Thoracic aorta (tissue), 2 donors: ENCODE results near the gene CYP26C1. TPM values are rescaled to one million over a fixed set of nuclear protein-coding genes. Genes with fewer than 3 reads are reported as not detected.

Experiments used
- ATAC-seq: fragments of 150-250 bp; one replicate; pipeline ENCODE4 v1.8.0; 2017; ENCODE audit warnings: low read depth; ENCODE audit not compliant: insufficient number of reproducible peaks, low FRiP score
- DNase-seq: peaks from one replicate; pipeline ENCODE4 v3.0.0-alpha.2; 2020; ENCODE audit warnings: low spot score
- H3K27ac ChIP-seq, 2 donors: fragments of 200-600 bp; sonication (generic); 1 replicate in 1 of 2; 2 replicates in 1 of 2; pipeline ENCODE4 v1.5.1; 2016; ENCODE audit warnings: mild to moderate bottlenecking in 2 of 2, moderate library complexity in 2 of 2
- H3K27me3 ChIP-seq: fragments of 200-600 bp; sonication (generic); replicated peaks from 2 replicates; pipeline ENCODE4 v1.6.0; 2016; ENCODE audit warnings: mild to moderate bottlenecking; ENCODE audit not compliant: insufficient read depth
- H3K36me3 ChIP-seq: fragments of 200-600 bp; sonication (generic); one replicate; pipeline ENCODE4 v1.5.1; 2016
- H3K4me1 ChIP-seq, 2 donors: fragments of 200-600 bp; sonication (generic); 1 replicate in 1 of 2; 2 replicates in 1 of 2; pipeline versions ENCODE4 v1.5.1 to v1.6.0; 2016; ENCODE audit warnings: low read depth in 2 of 2, mild to moderate bottlenecking in 1 of 2; ENCODE audit not compliant: control insufficient read depth in 1 of 2
- H3K4me3 ChIP-seq: fragments of 200-600 bp; sonication (generic); 2 replicates; pipeline ENCODE4 v1.5.1; 2016; ENCODE audit warnings: mild to moderate bottlenecking
- H3K9me3 ChIP-seq: fragments of 200-600 bp; sonication (generic); 2 replicates; pipeline ENCODE4 v1.5.1; 2016
- CTCF ChIP-seq: fragments of 200-600 bp; sonication (generic); IDR thresholded peaks from one replicate; pipeline ENCODE4 v1.5.1; 2019; ENCODE audit warnings: antibody characterized with exemption
- total RNA-seq, 2 donors: library from RNA; depleted of rRNA; stranded (reverse); fragments of >200 nt; gene quantifications; one replicate each; pipeline versions ENCODE4 v1.1.0 to v1.2.3, GENCODE V29; 2016

Gene CYP26C1
- total RNA-seq, 2 donors from 2014 or later = 0.35 TPM; not detected in 1

- no peaks in the 10 kb centered on the region for H3K36me3 ChIP-seq
- H3K27me3 ChIP-seq = no peaks in the 10 kb centered on the region
- peaks cover 1 to 7% of the 10 kb centered on the region in 2 donors for H3K4me1 ChIP-seq
- no peak overlapping the region for H3K4me3 ChIP-seq
- no peak for TF ChIP-seq CTCF
- H3K27ac ChIP-seq = no peak overlapping the region
- H3K9me3 ChIP-seq = no peaks in the 10 kb centered on the region
- ATAC-seq (no peak), DNase-seq (no peak)
These were observed 21.5 kb upstream of the CYP26C1 start for GRCh38 chr10:93039110-93039509.

- Histone ChIP-seq H3K27ac (no peak overlapping the region), H3K36me3 (no peaks in the 10 kb centered on the region), H3K4me3 (no peak overlapping the region), H3K9me3 (no peaks in the 10 kb centered on the region), H3K27me3 (no peaks in the 10 kb centered on the region), H3K4me1 (peaks cover 0 to under 1% of the 10 kb centered on the region in 2 donors)
- DNase-seq = no peak
- peak; percentile 42 for TF ChIP-seq CTCF
- no peak for ATAC-seq
These were observed 20.9 kb upstream of the CYP26C1 start for GRCh38 chr10:93039721-93040120.

GRCh38 chr10:93054486-93054885 lies 6.1 kb upstream of the CYP26C1 start:
- Histone ChIP-seq H3K4me1 (no peaks in the 10 kb centered on the region), H3K36me3 (no peaks in the 10 kb centered on the region), H3K4me3 (no peak overlapping the region), H3K27ac (no peak overlapping the region), H3K9me3 (no peaks in the 10 kb centered on the region), H3K27me3 (no peaks in the 10 kb centered on the region)
- ATAC-seq (no peak), DNase-seq (no peak)
- no peak for TF ChIP-seq CTCF

- no peak for ATAC-seq
These were observed 2.5 kb upstream of the CYP26C1 start for GRCh38 chr10:93058139-93058538.

GRCh38 chr10:93060887-93061593 lies 442 bp downstream of the CYP26C1 start:
- Histone ChIP-seq H3K36me3 (no peaks in the 10 kb centered on the region), H3K9me3 (no peaks in the 10 kb centered on the region), H3K27me3 (no peaks in the 10 kb centered on the region), H3K27ac (no peak overlapping the region), H3K4me3 (no peak overlapping the region), H3K4me1 (peaks cover 8 to 36% of the 10 kb centered on the region in 2 donors)
- TF ChIP-seq CTCF = no peak
- no peak for ATAC-seq
- no peak for DNase-seq

More at GRCh38 chr10:93058139-93058538, 2.5 kb upstream of the CYP26C1 start:
- Histone ChIP-seq H3K4me3 (no peak overlapping the region), H3K27ac (no peak overlapping the region), H3K27me3 (no peaks in the 10 kb centered on the region), H3K36me3 (no peaks in the 10 kb centered on the region), H3K4me1 (peaks cover 8 to 29% of the 10 kb centered on the region in 2 donors), H3K9me3 (no peaks in the 10 kb centered on the region)
- TF ChIP-seq CTCF = no peak
- no peak for DNase-seq
